Right hindlimb (tissue), 1 donor: ENCODE data around the gene TMEM170B.
A peak's percentile ranks its signal among the peaks of the same experiment; 100 is the strongest.
"Not testable (repeated sequence)": the region's sequence is repeated elsewhere in the genome, so short reads cannot be mapped to it uniquely, and the experiment has no call there.

Experiments used
- DNase-seq: peaks from one replicate; pipeline ENCODE4 v3.0.0-alpha.2; 2018

Gene TMEM170B

GRCh38 chr6:11532097-11532496 is 5.5 kb upstream of the TMEM170B start:
- DNase-seq = no peak

- no peak for DNase-seq
Observed at GRCh38 chr6:11534561-11534960, 3.0 kb upstream of the TMEM170B start.

- no peak for DNase-seq
Observed at GRCh38 chr6:11535801-11536230, 1.7 kb upstream of the TMEM170B start.

GRCh38 chr6:11536795-11537194 is 754 bp upstream of the TMEM170B start:
- no peak for DNase-seq

- peak; percentile 40 for DNase-seq
Observed at GRCh38 chr6:11538052-11538818, 686 bp downstream of the TMEM170B start.

GRCh38 chr6:11538819-11539468 is 1.4 kb downstream of the TMEM170B start:
- DNase-seq = no peak

GRCh38 chr6:11542863-11543262 is 5.3 kb downstream of the TMEM170B start:
- no peak for DNase-seq

GRCh38 chr6:11543919-11544518 is 6.5 kb downstream of the TMEM170B start:
- no peak for DNase-seq

GRCh38 chr6:11547846-11548245 is 10.3 kb downstream of the TMEM170B start:
- not testable (repeated sequence) for DNase-seq

- not testable (repeated sequence) for DNase-seq
Observed at GRCh38 chr6:11548578-11548977, 11.0 kb downstream of the TMEM170B start.

- DNase-seq = no peak
Observed at GRCh38 chr6:11551053-11551452, 13.5 kb downstream of the TMEM170B start.

GRCh38 chr6:11552442-11552841 is 14.9 kb downstream of the TMEM170B start:
- no peak for DNase-seq

- DNase-seq = no peak
Observed at GRCh38 chr6:11553824-11554223, 16.3 kb downstream of the TMEM170B start.

GRCh38 chr6:11556309-11556708 is 18.8 kb downstream of the TMEM170B start:
- DNase-seq = no peak

GRCh38 chr6:11563793-11564192 is 26.2 kb downstream of the TMEM170B start:
- no peak for DNase-seq

GRCh38 chr6:11566609-11567008 is 29.1 kb downstream of the TMEM170B start:
- no peak for DNase-seq

- no peak for DNase-seq
Observed at GRCh38 chr6:11571073-11571472, 33.5 kb downstream of the TMEM170B start.

- DNase-seq = peak; percentile 57
Observed at GRCh38 chr6:11575408-11576033, 38.0 kb downstream of the TMEM170B start.

GRCh38 chr6:11580686-11581405 is 43.3 kb downstream of the TMEM170B start:
- DNase-seq = no peak

GRCh38 chr6:11584244-11584643 is 46.7 kb downstream of the TMEM170B start:
- no peak for DNase-seq

- no peak for DNase-seq
Observed at GRCh38 chr6:11585426-11586016, 48.0 kb downstream of the TMEM170B start.

- no peak for DNase-seq
Observed at GRCh38 chr6:11586117-11586516, 48.6 kb downstream of the TMEM170B start.
